Mucosa of rectum (tissue), 2 donors: ENCODE data around the gene CRYAA.
"Not testable (repeated sequence)": the region's sequence is repeated elsewhere in the genome, so short reads cannot be mapped to it uniquely, and the experiment has no call there.

Experiments
- H3K27ac ChIP-seq, 2 donors: one replicate each; pipeline ENCODE4 v1.7.0; 2013; ENCODE audit warnings: inconsistent platforms in 2 of 2, low read depth in 2 of 2, low read length in 2 of 2
- H3K27me3 ChIP-seq, 2 donors: one replicate each; pipeline ENCODE4 v1.7.0; 2013; ENCODE audit warnings: low read length in 2 of 2; ENCODE audit not compliant: control insufficient read depth in 2 of 2, insufficient read depth in 2 of 2
- H3K36me3 ChIP-seq, 2 donors: one replicate each; pipeline ENCODE4 v1.7.0; 2013; ENCODE audit warnings: low read length in 2 of 2; ENCODE audit not compliant: control insufficient read depth in 2 of 2, insufficient read depth in 2 of 2
- H3K4me1 ChIP-seq, 2 donors: one replicate each; pipeline ENCODE4 v1.7.0; 2013; ENCODE audit warnings: low read length in 2 of 2, mild to moderate bottlenecking in 1 of 2; ENCODE audit not compliant: control insufficient read depth in 2 of 2, insufficient read depth in 2 of 2
- H3K4me3 ChIP-seq, 2 donors: one replicate each; pipeline ENCODE4 v1.7.0; 2013; ENCODE audit warnings: low read length in 2 of 2
- H3K9ac ChIP-seq, 2 donors: one replicate each; pipeline ENCODE4 v1.7.0; 2013; ENCODE audit warnings: low read length in 2 of 2, low read depth in 1 of 2, mild to moderate bottlenecking in 1 of 2
- H3K9me3 ChIP-seq, 2 donors: one replicate each; pipeline ENCODE4 v1.7.0; 2013; ENCODE audit warnings: low read length in 2 of 2; ENCODE audit not compliant: control insufficient read depth in 2 of 2
- donor health status: healthy.
- donor health status: Normal muscosa, but diverticular disease.

CRYAA gene

GRCh38 chr21:43176621-43177020, 7.8 kb downstream of the CRYAA start:
- H3K27ac ChIP-seq, H3K27me3 ChIP-seq, H3K4me1 ChIP-seq, H3K36me3 ChIP-seq, H3K9ac ChIP-seq, H3K4me3 ChIP-seq, H3K9me3 ChIP-seq: not testable (repeated sequence)

- H3K9ac ChIP-seq, H3K4me3 ChIP-seq, H3K27me3 ChIP-seq, H3K9me3 ChIP-seq, H3K27ac ChIP-seq, H3K4me1 ChIP-seq, H3K36me3 ChIP-seq: not testable (repeated sequence)
Measured at GRCh38 chr21:43177043-43177906, 8.5 kb downstream of the CRYAA start.

GRCh38 chr21:43178175-43178826, 9.5 kb downstream of the CRYAA start:
- H3K27me3 ChIP-seq, H3K9me3 ChIP-seq, H3K4me1 ChIP-seq, H3K9ac ChIP-seq, H3K4me3 ChIP-seq, H3K27ac ChIP-seq, H3K36me3 ChIP-seq: not testable (repeated sequence)

GRCh38 chr21:43181033-43181432, 12.2 kb downstream of the CRYAA start:
- H3K9ac ChIP-seq, H3K9me3 ChIP-seq, H3K27me3 ChIP-seq, H3K36me3 ChIP-seq, H3K4me3 ChIP-seq, H3K4me1 ChIP-seq, H3K27ac ChIP-seq: not testable (repeated sequence)

DNA sequence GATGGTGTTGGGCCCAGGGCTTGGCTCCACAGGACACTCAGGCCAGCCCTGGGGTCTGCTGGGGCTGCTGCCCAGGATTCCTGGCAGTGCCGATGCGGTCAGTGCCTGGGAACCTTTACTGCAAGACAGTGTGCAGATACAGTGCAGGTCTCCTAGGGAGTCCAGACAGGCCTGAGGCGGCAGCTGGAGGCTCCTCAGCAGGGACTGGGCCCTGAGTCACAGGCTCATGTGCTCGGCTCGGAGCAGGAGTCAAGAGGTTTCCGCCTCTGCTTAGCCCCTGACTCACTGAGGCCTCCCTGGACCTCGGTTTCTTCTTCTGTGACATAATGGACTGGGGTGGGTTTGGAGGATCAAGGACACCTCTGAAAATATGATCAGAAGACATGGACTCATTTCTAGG, 18.5 kb downstream of the CRYAA start:
- H3K9me3 ChIP-seq, H3K9ac ChIP-seq, H3K27me3 ChIP-seq, H3K4me1 ChIP-seq, H3K4me3 ChIP-seq, H3K36me3 ChIP-seq, H3K27ac ChIP-seq: not testable (repeated sequence)

DNA sequence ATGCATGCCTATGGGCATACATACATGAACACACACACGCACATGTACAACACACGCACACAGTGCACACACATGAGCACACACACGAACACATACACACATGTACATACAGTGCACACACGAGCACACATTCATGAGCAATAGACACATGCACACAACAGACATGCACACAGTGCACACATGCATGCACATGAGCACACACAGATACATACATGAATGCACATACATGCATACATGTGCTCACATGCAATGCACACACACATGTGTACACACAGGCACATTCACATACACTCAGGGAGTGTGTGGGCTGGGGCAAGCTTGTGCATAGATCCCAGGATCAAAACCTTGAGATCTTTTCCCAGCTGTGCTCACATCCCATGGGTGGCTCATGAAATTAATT, 18.9 kb downstream of the CRYAA start:
- Histone ChIP-seq H3K4me3 (no peak overlapping the region), H3K9ac (no peak overlapping the region), H3K9me3 (no peaks in the 10 kb centered on the region), H3K36me3 (no peaks in the 10 kb centered on the region), H3K27me3 (no peaks in the 10 kb centered on the region), H3K4me1 (no peaks in the 10 kb centered on the region), H3K27ac (no peak overlapping the region)

DNA sequence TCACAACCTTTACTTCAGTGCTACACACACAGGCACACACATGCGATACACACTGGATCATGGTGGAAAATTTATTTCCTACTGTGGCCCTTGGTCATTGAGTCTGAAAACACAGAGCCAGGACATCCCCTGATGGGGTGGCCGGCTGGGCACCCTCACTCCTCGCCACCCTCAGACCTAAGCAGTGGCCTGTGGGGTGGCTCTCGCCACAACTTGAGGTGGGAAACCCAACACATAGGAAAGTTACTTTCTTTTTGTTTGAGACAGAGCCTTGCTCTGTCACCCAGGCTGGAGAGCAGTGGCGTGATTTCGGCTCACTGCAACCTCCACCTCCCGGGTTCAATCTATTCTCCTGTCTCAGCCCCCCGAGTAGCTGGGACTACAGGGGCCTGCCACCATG, 19.4 kb downstream of the CRYAA start:
- no peak overlapping the region for H3K9ac ChIP-seq
- H3K27me3 ChIP-seq, result no peaks in the 10 kb centered on the region
- H3K27ac ChIP-seq, result no peak overlapping the region
- no peaks in the 10 kb centered on the region for H3K4me1 ChIP-seq
- H3K36me3 ChIP-seq, result no peaks in the 10 kb centered on the region
- no peak overlapping the region for H3K4me3 ChIP-seq
- no peaks in the 10 kb centered on the region for H3K9me3 ChIP-seq

DNA sequence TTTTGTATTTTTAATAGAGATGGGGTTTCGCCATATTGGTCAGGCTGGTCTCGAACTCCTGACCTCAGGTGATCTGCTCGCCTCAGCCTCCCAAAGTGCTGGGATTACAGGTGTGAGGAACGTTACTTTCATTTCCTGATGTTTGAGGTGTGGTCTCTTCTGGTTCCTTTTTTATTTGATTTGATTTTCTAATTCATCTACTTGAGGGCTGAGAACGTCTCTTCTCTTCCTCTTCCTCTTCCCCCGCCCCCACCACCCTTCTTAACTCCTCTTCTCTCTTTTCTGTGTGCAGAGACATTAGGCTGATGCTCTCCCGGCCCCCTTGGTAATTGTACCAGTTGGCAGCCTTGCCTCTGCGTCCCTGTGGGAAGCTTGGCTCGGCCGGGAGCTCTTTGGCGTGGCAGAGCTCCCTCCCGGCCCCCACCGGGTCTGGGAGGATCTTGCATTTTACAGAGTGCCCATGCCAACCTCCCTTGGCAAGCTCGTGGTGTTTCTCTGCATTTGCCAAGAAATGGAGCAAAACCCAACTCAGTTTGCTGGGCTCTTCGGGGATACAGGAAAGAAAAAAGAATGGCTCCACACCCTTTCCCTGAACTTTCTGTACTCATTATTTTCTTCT, 19.9 kb downstream of the CRYAA start:
- Histone ChIP-seq H3K4me1 (no peaks in the 10 kb centered on the region), H3K27me3 (no peaks in the 10 kb centered on the region), H3K36me3 (no peaks in the 10 kb centered on the region), H3K27ac (no peak overlapping the region), H3K4me3 (no peak overlapping the region), H3K9me3 (no peaks in the 10 kb centered on the region), H3K9ac (no peak overlapping the region)

DNA sequence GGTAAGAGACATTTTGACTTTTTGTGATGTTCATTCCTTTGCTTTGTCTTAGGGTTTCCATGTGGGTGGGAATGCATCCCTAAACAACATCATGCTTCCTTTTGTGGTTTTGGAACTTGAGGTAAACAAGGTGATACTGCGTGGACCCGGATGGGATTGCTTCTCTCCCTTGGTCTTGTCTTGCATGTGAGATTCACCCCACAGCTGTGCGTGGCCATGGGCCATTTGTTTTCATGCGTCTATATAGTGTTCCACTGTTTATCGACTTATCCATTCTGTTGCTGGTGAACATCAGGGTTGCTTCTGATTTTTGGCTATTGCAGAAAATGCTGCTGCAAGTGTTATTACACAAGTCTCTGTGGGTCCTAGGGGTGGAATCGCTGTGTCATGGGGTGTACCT, 21.1 kb downstream of the CRYAA start:
- H3K9ac ChIP-seq, result no peak overlapping the region
- H3K36me3 ChIP-seq, result no peaks in the 10 kb centered on the region
- no peak overlapping the region for H3K4me3 ChIP-seq
- H3K27ac ChIP-seq, result no peak overlapping the region
- no peaks in the 10 kb centered on the region for H3K27me3 ChIP-seq
- no peaks in the 10 kb centered on the region for H3K9me3 ChIP-seq
- H3K4me1 ChIP-seq, result no peaks in the 10 kb centered on the region

DNA sequence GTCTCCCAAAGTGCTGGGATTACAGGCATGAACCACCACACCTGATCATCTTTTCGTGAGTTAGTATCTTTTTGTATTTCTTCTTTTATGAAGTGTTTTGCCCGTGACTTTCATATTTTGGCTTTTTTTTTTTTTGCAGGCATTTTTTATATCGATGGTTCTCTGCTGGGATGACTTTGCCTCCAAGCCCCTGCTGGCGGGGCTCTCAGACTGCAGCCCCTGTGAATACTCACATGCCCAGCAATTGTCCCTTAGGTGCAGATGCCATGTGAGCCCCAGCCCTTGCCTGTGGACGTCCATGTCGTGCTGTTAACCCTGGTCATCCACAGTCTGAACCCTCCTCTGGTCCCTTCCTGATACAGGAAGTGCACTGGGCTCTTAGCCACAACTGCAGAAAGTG, 21.7 kb downstream of the CRYAA start:
- no peak overlapping the region for H3K4me3 ChIP-seq
- no peaks in the 10 kb centered on the region for H3K9me3 ChIP-seq
- H3K9ac ChIP-seq, result no peak overlapping the region
- H3K36me3 ChIP-seq, result no peaks in the 10 kb centered on the region
- H3K27ac ChIP-seq, result no peak overlapping the region
- no peaks in the 10 kb centered on the region for H3K27me3 ChIP-seq
- no peaks in the 10 kb centered on the region for H3K4me1 ChIP-seq
